ENCODE data around the gene MACROD2. TPM values are rescaled to one million over a fixed set of nuclear protein-coding genes. Genes with fewer than 3 reads are reported as not detected.

MACROD2 gene
- total and polyA plus RNA-seq, 2 of the 4 experiments (the other 2 are of a cell fraction) = not detected

- no TSS peak for BruUV-seq (replicated peaks)
- H3K14ac ChIP-seq (replicated peaks; ENCODE audit: low read depth, low read length) = no peak overlapping the region
- no peak overlapping the region for H3K4me2 ChIP-seq (ENCODE audit: low read depth, low read length)
- no CpG with 5 or more reads among the region's 2 CpGs for WGBS, 2 experiments (ENCODE audit: extremely low coverage in 2 of 2, insufficient read length in 1 of 2)
- H3K79me1 ChIP-seq (ENCODE audit: low read depth in 1 of 2, low read length in 2 of 2) = no peaks in the 10 kb centered on the region
- dilution Hi-C loops (cut with HindIII; ENCODE audit: low sequenced_read_pairs, unreplicated experiment) = no loop called here
- H4K91ac ChIP-seq (ENCODE audit: insufficient read depth, low read depth, low read length) = no peak overlapping the region
- no peak overlapping the region for H2AFZ ChIP-seq (replicated peaks; ENCODE audit: low read length, poor library complexity)
- DNase-seq (no peak), ATAC-seq (ENCODE audit: low read depth) (no peak)
- no peak overlapping the region for H2BK20ac ChIP-seq (ENCODE audit: low read depth, low read length)
- in situ Hi-C loops (cut with MboI; ENCODE audit: low sequenced_read_pairs) = no loop called here
- intact Hi-C loops (cut with micrococcal nuclease) = no loop called here
- no peak overlapping the region for H3K18ac ChIP-seq (ENCODE audit: low read depth, low read length)
- H3K56ac ChIP-seq (ENCODE audit: extremely low read depth, insufficient read depth, low read length) = no peak overlapping the region
- H2BK5ac ChIP-seq (ENCODE audit: low read depth, low read length, poor library complexity, severe bottlenecking) = no peak overlapping the region
- H4K5ac ChIP-seq (ENCODE audit: low read depth, low read length) = no peak overlapping the region
- no peak overlapping the region for H2BK120ac ChIP-seq (ENCODE audit: low read depth, low read length)
- H2BK15ac ChIP-seq (ENCODE audit: low read depth, low read length) = no peak overlapping the region
- POLR2A ChIA-PET (ENCODE audit: unreplicated experiment) = no interaction called here
- H3K27ac ChIP-seq (ENCODE audit: insufficient read depth, low read length) = no peak overlapping the region
- H2AK9ac ChIP-seq (replicated peaks; ENCODE audit: low read depth, low read length, poor library complexity) = no peak overlapping the region
- H4K8ac ChIP-seq (ENCODE audit: low read depth in 2 of 2, low read length in 2 of 2) = no peak overlapping the region
- H3K36me3 ChIP-seq (ENCODE audit: control insufficient read depth, insufficient read depth, low read length) = no peaks in the 10 kb centered on the region
- H2AK5ac ChIP-seq (ENCODE audit: low read depth, low read length) = no peak overlapping the region
- no peaks in the 10 kb centered on the region for H4K20me1 ChIP-seq (ENCODE audit: insufficient read depth, low read length)
- no peaks in the 10 kb centered on the region for H3K9me1 ChIP-seq (ENCODE audit: insufficient read depth, low read length)
- CTCF ChIA-PET = no interaction called here
- H3K9ac ChIP-seq (ENCODE audit: low read depth, low read length) = no peak overlapping the region
- H3K4me3 ChIP-seq (ENCODE audit: insufficient read depth, low read depth, low read length) = no peak overlapping the region
- no peaks in the 10 kb centered on the region for H3K27me3 ChIP-seq (ENCODE audit: control insufficient read depth, insufficient read depth, low read length)
- TF ChIP-seq POLR2A (IDR thresholded peaks at IDR 0.05; ENCODE audit: low read depth, low read length) = no peak
- no peak for TF ChIP-seq NFE2L2 (IDR thresholded peaks at IDR 0.05; ENCODE audit: low read depth, low read length)
- TF ChIP-seq MAFK (IDR thresholded peaks at IDR 0.05; ENCODE audit: low read depth, low read length) = no peak
- no peak for TF ChIP-seq RAD21 (IDR thresholded peaks at IDR 0.05; ENCODE audit: low read length)
- no peak for TF ChIP-seq SMC3 (IDR thresholded peaks at IDR 0.05; ENCODE audit: low read depth, low read length)
- TF ChIP-seq MXI1 (IDR thresholded peaks at IDR 0.05; ENCODE audit: borderline replicate concordance, low read depth, low read length) = no peak
- TF ChIP-seq RCOR1 (IDR thresholded peaks at IDR 0.05; ENCODE audit: insufficient replicate concordance, low read length) = no peak
- TF ChIP-seq RFX5 (IDR thresholded peaks at IDR 0.05; ENCODE audit: low read depth, low read length) = no peak
- no peak for TF ChIP-seq CHD1 (IDR thresholded peaks at IDR 0.05; ENCODE audit: low read depth, low read length)
- no peak for TF ChIP-seq USF2 (IDR thresholded peaks at IDR 0.05; ENCODE audit: low read depth, low read length)
- no peak for TF ChIP-seq ELK1 (IDR thresholded peaks at IDR 0.05; ENCODE audit: borderline replicate concordance, low read depth, low read length)
- peaks cover 6% of the 10 kb centered on the region for H3K9me3 ChIP-seq (ENCODE audit: control insufficient read depth, insufficient read depth, low read length)
- no peak overlapping the region for H3K23ac ChIP-seq (ENCODE audit: low read depth, low read length)
- no peaks in the 10 kb centered on the region for H3K4me1 ChIP-seq (ENCODE audit: control insufficient read depth, insufficient read depth, low read length)
- H3K4ac ChIP-seq (ENCODE audit: low read depth, low read length) = no peak overlapping the region
Observed at GRCh38 chr20:15546525-15547023, 1551.3 kb downstream of the MACROD2 start.

All from IMR-90 (cell line).